NCI-H1105 treated with DMSO at 0.1 percent for 48 hours (cell line): Measurements from ENCODE around the gene OR8B12.
A peak's percentile ranks its signal among the peaks of the same experiment; 100 is the strongest.
"Not testable (repeated sequence)": the region's sequence is repeated elsewhere in the genome, so short reads cannot be mapped to it uniquely, and the experiment has no call there.

ENCODE experiments used
- DNase-seq: peaks from one replicate; lab custom pipeline; 2025; lab: John Stamatoyannopoulos, UW

OR8B12 gene

GRCh38 chr11:124520550-124520854, 23.0 kb downstream of the OR8B12 start:
- no peak for DNase-seq

- DNase-seq, result no peak
Observed at GRCh38 chr11:124519850-124520549, 23.5 kb downstream of the OR8B12 start.

DNA sequence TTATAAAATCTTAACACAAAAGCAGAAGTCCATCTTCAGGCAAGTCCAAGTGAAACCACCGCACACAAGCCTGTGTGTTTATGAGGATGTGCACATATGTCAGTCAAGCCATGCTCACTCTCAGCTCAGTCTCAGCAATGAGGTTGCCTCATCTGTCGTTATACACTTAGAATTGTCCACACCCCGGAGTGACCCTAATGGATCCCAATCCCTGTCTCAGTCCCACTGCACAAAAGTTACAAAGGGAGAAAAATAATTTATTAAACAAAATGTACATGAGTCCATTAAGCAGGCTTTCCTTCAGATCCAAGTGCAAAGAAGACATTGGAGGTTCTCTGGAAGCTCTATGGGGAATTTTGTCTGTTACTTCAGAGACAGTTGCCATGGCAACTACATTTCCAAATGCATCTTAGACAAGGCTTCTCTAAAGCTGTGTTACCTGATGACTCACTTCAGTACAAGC, 24.4 kb downstream of the OR8B12 start:
- DNase-seq, result peak; percentile 49

GRCh38 chr11:124517314-124517713, 26.1 kb downstream of the OR8B12 start:
- DNase-seq, result no peak

- DNase-seq, result not testable (repeated sequence)
Observed at GRCh38 chr11:124514675-124515074, 28.8 kb downstream of the OR8B12 start.

DNA sequence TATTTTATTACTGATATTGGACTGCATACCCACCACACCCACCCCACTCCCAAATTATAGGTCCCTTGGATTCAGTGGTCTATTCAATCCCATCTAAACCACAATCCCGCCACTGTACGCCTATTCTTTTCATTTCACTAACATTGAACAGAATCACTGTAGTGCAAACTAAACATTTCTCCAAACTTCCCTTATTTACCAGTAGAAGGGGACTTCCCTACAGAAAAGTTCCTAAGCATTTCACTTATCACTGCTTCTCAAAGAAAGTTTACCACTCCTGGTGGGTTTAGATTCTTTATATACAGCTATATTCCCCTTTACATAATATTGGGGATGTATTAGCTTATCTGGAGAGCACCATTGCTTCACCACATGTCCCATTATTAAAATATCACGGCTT, 29.3 kb downstream of the OR8B12 start:
- DNase-seq, result no peak

GRCh38 chr11:124511745-124512144, 31.7 kb downstream of the OR8B12 start:
- DNase-seq, result no peak

DNA sequence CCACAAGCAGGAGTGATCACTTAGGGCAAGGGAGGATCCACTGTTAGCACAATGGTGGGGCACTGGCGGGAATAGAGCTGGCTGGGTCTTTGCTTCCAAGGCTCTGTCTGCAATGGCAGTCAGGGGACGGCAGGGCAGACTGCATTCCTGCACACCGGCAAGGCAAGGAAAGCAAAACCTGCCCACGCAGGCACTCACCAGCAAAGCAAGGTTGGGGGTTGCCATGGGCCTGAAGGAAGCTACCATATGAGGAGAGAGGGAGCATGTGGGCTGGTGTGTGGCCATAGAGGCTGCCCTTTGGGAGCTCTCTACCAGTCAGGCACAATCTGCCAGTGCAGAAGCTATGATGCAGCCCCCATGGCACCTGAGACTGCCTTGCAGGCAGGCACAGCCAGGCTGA, 33.2 kb downstream of the OR8B12 start:
- DNase-seq, result no peak

DNA sequence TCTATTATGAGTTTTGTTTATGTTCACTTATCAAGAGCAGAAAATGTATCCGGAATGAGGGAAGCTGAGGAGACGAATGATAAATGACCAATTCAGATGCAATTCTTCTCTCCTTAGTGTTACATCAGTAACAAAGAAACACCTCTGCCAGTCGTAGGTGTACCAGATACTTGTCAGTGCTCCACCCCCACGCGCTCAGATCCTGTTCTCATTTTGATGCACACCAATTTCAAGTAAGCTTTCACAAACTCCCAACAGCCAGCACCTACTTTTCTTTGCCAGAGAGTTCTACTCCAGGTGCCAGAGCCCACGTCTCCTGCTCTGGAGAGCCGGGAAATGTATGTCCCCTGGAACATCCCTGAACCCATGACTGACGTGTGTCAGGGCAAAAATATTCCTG, 43.7 kb downstream of the OR8B12 start:
- no peak for DNase-seq

- DNase-seq, result no peak
Observed at GRCh38 chr11:124493016-124493655, 50.3 kb downstream of the OR8B12 start.
